GM13976 (cell line): ENCODE results near the gene COMP.
A peak's percentile ranks its signal among the peaks of the same experiment; 100 is the strongest.
"Not testable (repeated sequence)": the region's sequence is repeated elsewhere in the genome, so short reads cannot be mapped to it uniquely, and the experiment has no call there.

Source experiments
- DNase-seq: peaks from one replicate; pipeline ENCODE4 v3.0.0; 2012; ENCODE audit warnings: low spot score
- CTCF ChIP-seq: IDR thresholded peaks from 2 replicates; pipeline ENCODE4 v1.5.1; 2012; ENCODE audit warnings: borderline replicate concordance, mild to moderate bottlenecking; ENCODE audit not compliant: insufficient read depth; ENCODE audit errors: extremely low read depth, missing control alignments, control extremely low read depth
- in situ Hi-C: fragments of 300-500 bp; cut with MboI; formaldehyde crosslinking; loops from one replicate; pipeline ENCODE4 v1.12.0; 2022; ENCODE audit warnings: low sequenced_read_pairs, mixed read lengths, inconsistent platforms; ENCODE audit not compliant: unreplicated experiment

The COMP gene

GRCh38 chr19:18833141-18833476 lies 42.0 kb upstream of the COMP start:
- in situ Hi-C loops = no loop called here
- peak; percentile 34 for DNase-seq

GRCh38 chr19:18832306-18833140 lies 41.4 kb upstream of the COMP start:
- in situ Hi-C loops = no loop called here
- DNase-seq = peak; percentile 65
- peak; percentile 15 for TF ChIP-seq CTCF

More at GRCh38 chr19:18833141-18833476, 42.0 kb upstream of the COMP start:
- no peak for TF ChIP-seq CTCF

GRCh38 chr19:18831524-18832305 lies 40.6 kb upstream of the COMP start, which contains the start of gene UPF1:
TSS of gene UPF1 (plus strand) at chr19:18831959. CDS start at chr19:18832210, 251 bp downstream.
- in situ Hi-C loops = no loop called here

GRCh38 chr19:18830488-18830887 lies 39.4 kb upstream of the COMP start:
- no peak for DNase-seq
- no peak for TF ChIP-seq CTCF
- in situ Hi-C loops = no loop called here

More at GRCh38 chr19:18831524-18832305, 40.6 kb upstream of the COMP start, which contains the start of gene UPF1:
- TF ChIP-seq CTCF = no peak
- peak; percentile 97 for DNase-seq

GRCh38 chr19:18828786-18829185 lies 37.7 kb upstream of the COMP start:
- DNase-seq = no peak
- no peak for TF ChIP-seq CTCF
- in situ Hi-C loops = no loop called here

- in situ Hi-C loops = no loop called here
- DNase-seq = no peak
- TF ChIP-seq CTCF = no peak
Observed at GRCh38 chr19:18817574-18817973, 26.5 kb upstream of the COMP start.

GRCh38 chr19:18816645-18817044 lies 25.5 kb upstream of the COMP start:
- in situ Hi-C loops, DNase-seq: not testable (repeated sequence)
